K562 (cell line): ENCODE measurements around the gene TVP23A. TPM values are rescaled to one million over a fixed set of nuclear protein-coding genes. Genes with fewer than 3 reads are reported as not detected.

ENCODE experiments used
- ATAC-seq: fragments of 200-7000 bp; cut with Tn5 transposase; 3 replicates; pipeline ENCODE4 v1.9.1; 2020; ENCODE audit warnings: moderate library complexity
- BruUV-seq: library from RNA; stranded (reverse); fragments of 400-500 nt; replicated peaks from 2 replicates; lab custom pipeline; 2021; lab: Mats Ljungman, UMichigan
- CTCF ChIA-PET: fragments of 300-600 bp; formaldehyde crosslinking; extraction: SDS; loops from one replicate; lab custom pipeline; 2021; ENCODE audit warnings: low intra/inter-chr PET ratio; lab: Yijun Ruan, JAX
- POLR2A ChIA-PET: fragments of 300-600, 350-650 bp; sonication (Branson Sonifier 250); formaldehyde crosslinking; extraction: SDS; loops from one replicate; lab custom pipeline; 2021; ENCODE audit warnings: antibody characterized with exemption, inconsistent platforms; lab: Yijun Ruan, JAX
- DNase-seq, 4 experiments: peaks; one replicate each; pipeline versions ENCODE4 v3.0.0 to v3.0.0-alpha.2; 2011 to 2018; ENCODE audit warnings: low spot score in 3 of 4, mixed read lengths in 3 of 4; ENCODE audit errors: extremely low read depth in 1 of 4
- FAIRE-seq: peaks from 2 replicates; lab custom pipeline; 2011; peaks lifted over from hg19 to GRCh38; lab: Jason Lieb, UNC
- H2AFZ ChIP-seq: 2 replicates; pipeline ENCODE4 v1.6.0; 2011; ENCODE audit warnings: low read depth, low read length, control low read depth, inconsistent platforms
- H3K27ac ChIP-seq: fragments of 200-600 bp; 3 replicates; pipeline ENCODE4 v1.8.0; 2011; ENCODE audit warnings: low read depth, mild to moderate bottlenecking, control low read depth, inconsistent platforms, low read length, moderate library complexity, mixed read lengths; ENCODE audit errors: extremely low read depth
- H3K27me3 ChIP-seq, 2 experiments: fragments of 300-600 bp in 1 of 2; 2 replicates in 1 of 2; 3 replicates in 1 of 2; pipeline versions ENCODE4 v1.6.0 to v1.8.0; 2011; ENCODE audit warnings: inconsistent platforms in 2 of 2, low read length in 2 of 2, mild to moderate bottlenecking in 1 of 2, mixed read lengths in 1 of 2, moderate library complexity in 1 of 2; ENCODE audit not compliant: control insufficient read depth in 2 of 2, insufficient read depth in 2 of 2
- H3K36me3 ChIP-seq: fragments of 300-600 bp; 3 replicates; pipeline ENCODE4 v1.8.0; 2011; ENCODE audit warnings: mild to moderate bottlenecking, low read length, inconsistent platforms; ENCODE audit not compliant: control insufficient read depth, insufficient read depth
- H3K4me1 ChIP-seq, 2 experiments: fragments of 200-600 bp in 1 of 2; replicated peaks in 1 of 2; 2 replicates in 1 of 2; 3 replicates in 1 of 2; pipeline versions ENCODE4 v1.5.1 to v1.8.0; 2011; ENCODE audit warnings: inconsistent platforms in 2 of 2, low read length in 2 of 2, mild to moderate bottlenecking in 1 of 2, mixed read lengths in 1 of 2, moderate library complexity in 1 of 2; ENCODE audit not compliant: control insufficient read depth in 2 of 2, insufficient read depth in 2 of 2
- H3K4me2 ChIP-seq: 2 replicates; pipeline ENCODE4 v1.6.1; 2011; ENCODE audit warnings: low read length, control low read depth, inconsistent platforms, mixed read lengths; ENCODE audit not compliant: insufficient read depth
- H3K4me3 ChIP-seq: fragments of 200-600 bp; sonication (generic), shearing (Covaris generic); 2 replicates; pipeline ENCODE4 v1.5.1; 2016; ENCODE audit warnings: control low read depth, inconsistent platforms
- H3K79me2 ChIP-seq: fragments of 200-600 bp; 3 replicates; pipeline ENCODE4 v1.8.0; 2011; ENCODE audit warnings: low read length, inconsistent platforms; ENCODE audit not compliant: control insufficient read depth, insufficient read depth
- H3K9ac ChIP-seq, 2 experiments: 2 replicates each; pipeline versions ENCODE4 v1.6.0 to v1.6.1; 2011; ENCODE audit warnings: low read depth in 2 of 2, low read length in 2 of 2, control low read depth in 1 of 2, inconsistent platforms in 1 of 2, mild to moderate bottlenecking in 1 of 2, mixed read lengths in 1 of 2; ENCODE audit not compliant: insufficient read depth in 1 of 2
- H3K9me1 ChIP-seq: one replicate; pipeline ENCODE4 v1.6.0; 2011; ENCODE audit warnings: inconsistent platforms, mild to moderate bottlenecking, low read length, moderate library complexity; ENCODE audit not compliant: control insufficient read depth, insufficient read depth
- H3K9me3 ChIP-seq: replicated peaks from 2 replicates; pipeline ENCODE4 v1.5.1; 2011; ENCODE audit warnings: low read depth, low read length, inconsistent platforms; ENCODE audit not compliant: control insufficient read depth, insufficient read depth
- H4K20me1 ChIP-seq: replicated peaks from 2 replicates; pipeline ENCODE4 v1.6.1; 2011; ENCODE audit warnings: low read length, inconsistent platforms, mixed read lengths; ENCODE audit not compliant: control insufficient read depth, insufficient read depth
- CXXC5 ChIP-seq: fragments of 250-450 bp; sonication (Bioruptor Pico); IDR thresholded peaks from 2 replicates; pipeline ENCODE4 v1.8.0; 2022; ENCODE audit warnings: inconsistent platforms, mild to moderate bottlenecking, moderate library complexity
- ELK1 ChIP-seq: sonication (generic); formaldehyde crosslinking; IDR thresholded peaks from 2 replicates; pipeline ENCODE4 v1.8.1; 2022; ENCODE audit warnings: missing genetic modification reagents
- FIP1L1 ChIP-seq: fragments of 200-400 bp; formaldehyde crosslinking; IDR thresholded peaks from 2 replicates; pipeline ENCODE4 v1.6.1; 2018; ENCODE audit warnings: mild to moderate bottlenecking, low read depth, low read length; ENCODE audit not compliant: poor library complexity, severe bottlenecking
- KDM1A ChIP-seq, 2 experiments: fragments of 450-650 bp; IDR thresholded peaks; 2 replicates each; pipeline ENCODE4 v1.6.1; 2016; ENCODE audit warnings: mild to moderate bottlenecking in 2 of 2
- MBD2 ChIP-seq: sonication (generic); IDR thresholded peaks from 2 replicates; pipeline ENCODE4 v1.6.1; 2016; ENCODE audit warnings: low read depth, borderline replicate concordance
- MCM5 ChIP-seq: fragments of 450-650 bp; IDR thresholded peaks from 2 replicates; pipeline ENCODE4 v1.6.1; 2016; ENCODE audit warnings: low read depth
- MCM7 ChIP-seq, 2 experiments: fragments of 450-650 bp; IDR thresholded peaks; 2 replicates each; pipeline ENCODE4 v1.6.1; 2016 to 2018
- PHB ChIP-seq: fragments of 250-450 bp; sonication (Bioruptor Pico); IDR thresholded peaks from 2 replicates; pipeline ENCODE4 v1.5.0; 2021
- POLR3A ChIP-seq: IDR thresholded peaks from 2 replicates; pipeline ENCODE4 v1.6.1; 2011; ENCODE audit warnings: borderline replicate concordance, mild to moderate bottlenecking, moderate library complexity; ENCODE audit not compliant: insufficient read length, insufficient read depth; ENCODE audit errors: extremely low read depth
- SPI1 ChIP-seq: IDR thresholded peaks from 2 replicates; pipeline ENCODE4 v1.6.1; 2011; ENCODE audit warnings: low read depth, low read length, control low read depth, borderline replicate concordance
- STAG1 ChIP-seq: sonication (generic); formaldehyde crosslinking; IDR thresholded peaks from 2 replicates; pipeline ENCODE4 v1.5.0; 2020; ENCODE audit warnings: missing genetic modification reagents, borderline replicate concordance
- TAF9B ChIP-seq: fragments of 450-650 bp; IDR thresholded peaks from 2 replicates; pipeline ENCODE4 v1.6.1; 2018; ENCODE audit warnings: mild to moderate bottlenecking; ENCODE audit not compliant: partially characterized antibody
- TARDBP ChIP-seq: fragments of 450-650 bp; IDR thresholded peaks from 2 replicates; pipeline ENCODE4 v1.6.1; 2016
- ZBTB11 ChIP-seq, 3 experiments: fragments of 200-800 bp in 1 of 3; fragments of 250-450 bp in 1 of 3; fragments of 450-650 bp in 1 of 3; sonication (Bioruptor Pico) in 1 of 3; sonication (Bioruptor generic) in 1 of 3; formaldehyde crosslinking in 1 of 3; IDR thresholded peaks; 2 replicates each; pipeline versions ENCODE4 v1.6.1 to v1.8.0; 2016 to 2022; ENCODE audit warnings: mild to moderate bottlenecking in 2 of 3, missing genetic modification characterization in 2 of 3, missing compliant biosample characterization in 1 of 3, moderate library complexity in 1 of 3
- ZNF217 ChIP-seq: sonication (generic); formaldehyde crosslinking; IDR thresholded peaks from 2 replicates; pipeline ENCODE4 v1.8.0; 2022; ENCODE audit warnings: mild to moderate bottlenecking, missing genetic modification reagents
- ZNF551 ChIP-seq: fragments of 250-450 bp; sonication (Bioruptor Pico); IDR thresholded peaks from 2 replicates; pipeline ENCODE4 v1.5.0; 2021; ENCODE audit warnings: mild to moderate bottlenecking, moderate library complexity
- ZNF655 ChIP-seq: fragments of 250-450 bp; sonication (Bioruptor Pico); IDR thresholded peaks from 2 replicates; pipeline ENCODE4 v1.5.0; 2021
- WGBS: fragments of 100-300 bp; shearing (Covaris generic); methylation state at CpG from one replicate; pipeline ENCODE4 v1.1.6; 2016; ENCODE audit warnings: low coverage, mixed read lengths; ENCODE audit not compliant: insufficient coverage; ENCODE audit errors: missing lambda C conversion rate; 5-methylcytosine and 5-hydroxymethylcytosine counted together
- in situ Hi-C: fragments of 300-500 bp; cut with MboI; formaldehyde crosslinking; loops from 4 replicates; pipeline ENCODE4 v1.15.0; 2018; ENCODE audit warnings: inconsistent platforms, mixed read lengths
- intact Hi-C: fragments of 100-400 bp; cut with micrococcal nuclease; formaldehyde crosslinking; loops from 2 replicates; pipeline ENCODE4 v1.14.2; 2022
- polyA plus RNA-seq, 8 experiments: library from polyadenylated mRNA; depleted of rRNA in 4 of 8; stranded (reverse) in 5 of 8; unstranded in 3 of 8; fragments of >200 nt; fragmentation: Nextera tagmentation in 2 of 8; fragmentation: Illumina TruSeq in 1 of 8; extraction: Ambion mirVana in 2 of 8; extraction: Trizol in 1 of 8; gene quantifications; 2 replicates each; pipeline versions ENCODE4 v1.2.1 to v1.2.3, GENCODE V29; 2011 to 2014; ENCODE audit warnings: inconsistent platforms in 1 of 8, missing spikeins in 1 of 8
- total RNA-seq, 7 experiments: library from RNA; depleted of rRNA in 6 of 7; stranded (reverse); fragments of >200 nt in 6 of 7; fragmentation: Illumina TruSeq in 2 of 7; extraction: Trizol in 2 of 7; gene quantifications; 2 replicates each; pipeline versions ENCODE4 v1.2.1 to v1.2.3, GENCODE V29; 2011 to 2021; ENCODE audit warnings: low replicate concordance in 1 of 7

The TVP23A gene
- total and polyA plus RNA-seq, 9 of the 15 experiments (the other 6 are each of a cell fraction or from before 2014, with no cell fraction given), result 0.04 to 0.77 (median 0.10) TPM; not detected in 3

- FAIRE-seq, result no peak
- TF ChIP-seq CXXC5 (CRISPR knock-in tag) (no peak), SPI1 (no peak), MCM7 (IDR thresholded peaks at IDR 0.05) (no peak), ZNF655 (CRISPR knock-in tag) (no peak), ELK1 (no peak), ZNF217 (no peak), FIP1L1 (no peak), MBD2 (no peak), PHB (no peak), ZBTB11 (CRISPR knock-in tag; IDR thresholded peaks at IDR 0.05) (no peak), KDM1A (IDR thresholded peaks at IDR 0.05) (no peak), TARDBP (no peak), MCM5 (no peak), TAF9B (no peak), ZNF551 (CRISPR knock-in tag) (no peak), STAG1 (CRISPR knock-in tag) (no peak), POLR3A (no peak)
- Histone ChIP-seq H3K4me1 (no peaks in the 10 kb centered on the region), H2AFZ (no peak overlapping the region), H3K4me3 (no peak overlapping the region), H3K4me2 (no peak overlapping the region), H3K9me3 (no peaks in the 10 kb centered on the region), H3K79me2 (no peaks in the 10 kb centered on the region), H3K36me3 (no peaks in the 10 kb centered on the region), H4K20me1 (no peaks in the 10 kb centered on the region), H3K27ac (no peak overlapping the region), H3K27me3 (peaks cover 12 to 16% of the 10 kb centered on the region in 2 experiments; a peak in 4 of 5 replicates), H3K9me1 (no peaks in the 10 kb centered on the region), H3K9ac (no peak overlapping the region)
- no peak for ATAC-seq
- POLR2A ChIA-PET, result interaction anchor here (0.6 kb wide), 1 partner anchor 60 kb away, joined by 3 read pairs; no protein-coding TSS in a partner anchor
- CTCF ChIA-PET, result no interaction called here
- DNase-seq, result no peak
- intact Hi-C loops, result no loop called here
- in situ Hi-C loops, result no loop called here
- no TSS peak for BruUV-seq
- 0% methylated on average over 6 of the region's 7 CpGs for WGBS
Measured at GRCh38 chr16:10835281-10835931, 16.8 kb upstream of the TVP23A start.
